GM12892 (cell line): ENCODE data around the gene BIVM.

ENCODE experiments used
- POLR2A ChIP-seq: IDR thresholded peaks from 2 replicates; pipeline ENCODE4 v1.6.1; 2011; ENCODE audit warnings: low read depth, low read length, control low read depth
- POLR2AphosphoS5 ChIP-seq: IDR thresholded peaks from 2 replicates; pipeline ENCODE4 v1.6.1; 2011; ENCODE audit warnings: low read depth, low read length, control low read depth
- TAF1 ChIP-seq: IDR thresholded peaks from 2 replicates; pipeline ENCODE4 v1.6.1; 2011; ENCODE audit warnings: low read depth, mild to moderate bottlenecking, control low read depth, low read length, borderline replicate concordance

DNA sequence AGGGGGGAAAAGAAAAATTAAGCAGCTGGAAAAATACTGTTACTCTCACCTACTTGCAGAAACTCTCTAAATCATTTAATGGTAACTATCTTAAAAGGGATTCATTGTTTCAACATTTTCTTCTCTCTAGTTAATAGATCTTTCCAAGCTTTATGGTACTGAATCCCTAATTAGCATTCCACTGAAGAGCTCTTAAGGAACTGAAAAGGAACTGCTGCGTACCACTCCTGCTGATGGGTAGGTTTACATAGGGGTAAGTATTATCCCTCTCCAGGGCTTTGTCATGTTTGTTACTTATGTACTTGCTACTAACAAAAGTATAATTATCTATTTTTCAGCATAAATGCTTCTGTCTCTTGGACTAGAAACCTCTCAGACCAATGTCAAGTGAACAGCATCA is 37.8 kb upstream of the BIVM start:
- no peak for TF ChIP-seq POLR2A
- no peak for TF ChIP-seq POLR2AphosphoS5
- TF ChIP-seq TAF1, result no peak
